ENCODE measurements around the gene DUSP22.

Gene DUSP22

GRCh38 chr6:397604-398003, 105.3 kb downstream of the DUSP22 start:
- no peak for FAIRE-seq

- FAIRE-seq = no peak
Observed at GRCh38 chr6:398065-398464, 105.8 kb downstream of the DUSP22 start.

GRCh38 chr6:398558-399078, 106.3 kb downstream of the DUSP22 start:
- FAIRE-seq = no peak

DNA sequence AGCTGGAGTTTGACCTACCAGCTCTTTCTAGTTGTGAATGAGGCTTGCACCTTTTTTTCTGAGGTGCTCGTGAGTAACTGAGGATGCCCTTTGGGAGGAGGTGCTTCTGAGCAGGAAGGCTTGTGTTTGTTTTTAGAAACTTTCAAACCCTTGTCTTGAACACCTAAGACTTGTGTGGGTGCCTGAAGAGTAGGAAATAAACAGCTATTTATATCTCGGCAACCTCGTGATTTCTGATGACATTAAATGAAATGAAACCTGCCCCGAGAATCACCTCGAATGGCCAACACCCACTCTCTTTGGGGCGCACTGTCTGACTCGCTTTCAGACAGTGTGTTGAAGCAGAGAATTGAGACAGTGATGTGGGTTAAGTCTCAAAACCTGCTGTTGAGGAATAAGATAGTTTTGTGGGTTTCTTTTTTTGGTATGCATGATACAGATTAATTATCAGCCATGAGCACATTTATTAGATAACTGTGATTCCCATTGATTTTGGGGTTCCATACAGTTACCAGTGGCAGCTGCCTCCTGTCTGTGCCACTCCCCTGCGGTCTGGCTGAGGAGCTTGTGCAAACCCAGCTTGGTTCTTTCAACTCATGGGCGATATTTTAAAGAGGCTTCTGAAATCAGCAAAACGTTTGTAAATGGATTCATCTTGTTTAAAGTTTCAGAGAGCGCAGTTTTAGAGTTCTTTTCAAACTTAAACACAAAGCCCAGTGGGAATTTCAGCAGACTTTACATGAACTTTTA, 107.7 kb downstream of the DUSP22 start:
- no peak for FAIRE-seq

DNA sequence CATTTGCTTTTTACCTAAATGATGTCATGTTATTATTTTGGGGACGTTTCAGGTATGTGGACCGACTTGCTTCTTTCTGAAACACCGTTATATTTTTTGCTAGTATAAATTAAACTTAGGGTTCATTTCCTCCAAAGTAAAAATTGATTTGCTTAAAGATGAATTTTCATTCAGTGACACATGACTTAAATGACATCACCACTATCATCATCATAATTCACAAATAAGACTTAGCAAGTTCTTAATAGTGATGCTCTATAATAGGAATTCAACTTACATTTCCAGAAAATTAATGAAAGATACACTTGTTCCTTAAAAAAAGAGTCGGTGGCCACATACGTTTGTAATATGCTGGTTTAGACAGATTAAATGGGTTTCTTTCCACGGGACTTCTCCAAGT, 108.5 kb downstream of the DUSP22 start:
- no peak for FAIRE-seq
